PC-3 (cell line): ENCODE measurements around the gene GFER. TPM values are rescaled to one million over a fixed set of nuclear protein-coding genes. Genes with fewer than 3 reads are reported as not detected.

Source experiments
- ATAC-seq: fragments of 200-7000 bp; cut with Tn5 transposase; 2 replicates; pipeline ENCODE4 v1.9.1; 2020; ENCODE audit warnings: mild to moderate bottlenecking, moderate library complexity
- BruUV-seq: library from RNA; stranded (reverse); fragments of 400-500 nt; replicated peaks from 2 replicates; lab custom pipeline; 2021; lab: Mats Ljungman, UMichigan
- CTCF ChIA-PET: fragments of 300-600 bp; sonication (Branson Sonifier 250); formaldehyde crosslinking; loops from one replicate; lab custom pipeline; 2022; ENCODE audit warnings: antibody characterized with exemption; lab: Charles Lee
- POLR2A ChIA-PET: fragments of 300-600 bp; sonication (Branson Sonifier 250); formaldehyde crosslinking; loops from one replicate; lab custom pipeline; 2022; ENCODE audit warnings: antibody characterized with exemption; ENCODE audit not compliant: unreplicated experiment; lab: Charles Lee
- DNase-seq: peaks from one replicate; pipeline ENCODE4 v3.0.0-alpha.2; 2015
- H2AFZ ChIP-seq: fragments of 300-600 bp; sonication (generic); 2 replicates; pipeline ENCODE4 v1.6.0; 2016; ENCODE audit warnings: antibody characterized with exemption, low read length
- H3F3A ChIP-seq: fragments of 300-600 bp; sonication (generic); one replicate; pipeline ENCODE4 v1.6.0; 2017; ENCODE audit warnings: antibody characterized with exemption, low read length, control low read depth, mild to moderate bottlenecking; ENCODE audit not compliant: unreplicated experiment
- H3K27ac ChIP-seq: fragments of 300-600 bp; sonication (generic); 2 replicates; pipeline ENCODE4 v1.5.1; 2016; ENCODE audit warnings: mild to moderate bottlenecking, low read length
- H3K27me3 ChIP-seq: fragments of 300-600 bp; sonication (generic); 2 replicates; pipeline ENCODE4 v1.6.1; 2016; ENCODE audit warnings: low read length, mixed read lengths
- H3K36me3 ChIP-seq: fragments of 300-600 bp; sonication (generic); 2 replicates; pipeline ENCODE4 v1.6.1; 2016; ENCODE audit warnings: low read depth, mixed run types, low read length, mixed read lengths
- H3K4me1 ChIP-seq: fragments of 300-600 bp; sonication (generic); 2 replicates; pipeline ENCODE4 v1.5.1; 2016; ENCODE audit warnings: low read length; ENCODE audit not compliant: insufficient read depth
- H3K4me2 ChIP-seq: fragments of 300-600 bp; sonication (generic); 2 replicates; pipeline ENCODE4 v1.6.0; 2016; ENCODE audit warnings: low read length
- H3K4me3 ChIP-seq: fragments of 300-600 bp; sonication (generic); 2 replicates; pipeline ENCODE4 v1.5.1; 2016; ENCODE audit warnings: mild to moderate bottlenecking, low read length, mixed read lengths
- H3K79me2 ChIP-seq: fragments of 300-600 bp; sonication (generic); 2 replicates; pipeline ENCODE4 v1.6.1; 2017; ENCODE audit warnings: low read length, mixed read lengths
- H3K9ac ChIP-seq: fragments of 300-600 bp; sonication (generic); 2 replicates; pipeline ENCODE4 v1.6.0; 2016; ENCODE audit warnings: mild to moderate bottlenecking, low read length
- H3K9me2 ChIP-seq: fragments of 300-600 bp; sonication (generic); replicated peaks from 2 replicates; pipeline ENCODE4 v1.6.1; 2016; ENCODE audit warnings: mixed run types, low read length, mixed read lengths
- H3K9me3 ChIP-seq: fragments of 300-600 bp; sonication (generic); 2 replicates; pipeline ENCODE4 v1.6.1; 2016; ENCODE audit warnings: low read length, mixed read lengths
- H4K20me1 ChIP-seq: fragments of 300-600 bp; sonication (generic); 2 replicates; pipeline ENCODE4 v1.6.1; 2016; ENCODE audit warnings: low read length, mixed read lengths
- CTCF ChIP-seq: fragments of 300-600 bp; sonication (generic); conservative IDR thresholded peaks from 2 replicates; pipeline ENCODE4 v1.5.1; 2017; ENCODE audit warnings: antibody characterized with exemption, low read depth, mild to moderate bottlenecking, low read length
- EZH2 ChIP-seq: fragments of 300-600 bp; sonication (generic); IDR thresholded peaks from one replicate; pipeline ENCODE4 v1.6.1; 2017; ENCODE audit warnings: antibody characterized with exemption, mild to moderate bottlenecking, low read length; ENCODE audit not compliant: unreplicated experiment
- EZH2phosphoT487 ChIP-seq: fragments of 300-600 bp; sonication (generic); IDR thresholded peaks from 2 replicates; pipeline ENCODE4 v1.6.1; 2018; ENCODE audit warnings: mild to moderate bottlenecking, antibody characterized with exemption, low read length, borderline replicate concordance
- intact Hi-C: fragments of 100-400 bp; cut with micrococcal nuclease; formaldehyde crosslinking; loops from 2 replicates; pipeline ENCODE4 v1.9.0; 2023
- total RNA-seq: library from RNA; depleted of rRNA; stranded (reverse); fragments of >200 nt; gene quantifications from 2 replicates; pipeline ENCODE4 v1.2.3, GENCODE V29; 2014

The GFER gene
- total RNA-seq, 1 experiment from 2014 or later = 66.8 TPM

- Histone ChIP-seq H3K4me3 (no peak overlapping the region), H4K20me1 (no peaks in the 10 kb centered on the region), H2AFZ (no peak overlapping the region), H3K36me3 (no peaks in the 10 kb centered on the region), H3K4me2 (no peak overlapping the region), H3K27ac (no peak overlapping the region), H3K9me2 (no peaks in the 10 kb centered on the region), H3K9me3 (no peaks in the 10 kb centered on the region), H3K79me2 (peaks cover 26% of the 10 kb centered on the region), H3K27me3 (no peaks in the 10 kb centered on the region; the same call in 1 of the 2 replicates), H3K9ac (no peak overlapping the region), H3F3A (no peaks in the 10 kb centered on the region), H3K4me1 (peaks cover 21% of the 10 kb centered on the region)
- BruUV-seq = no TSS peak
- TF ChIP-seq CTCF (no peak), EZH2 (no peak), EZH2phosphoT487 (no peak)
- ChIA-PET POLR2A (interaction anchor here (0.5 kb wide), 1 partner anchor 60 kb away, joined by 3 read pairs; no protein-coding TSS in a partner anchor), CTCF (no interaction called here)
- ATAC-seq (no peak), DNase-seq (no peak)
- intact Hi-C loops = no loop called here
Measured at GRCh38 chr16:2025251-2025650, 41.3 kb downstream of the GFER start.

- DNase-seq = no peak
- BruUV-seq = TSS peak; percentile 42
- CTCF ChIA-PET = no interaction called here
- intact Hi-C loops = no loop called here
- Histone ChIP-seq H3K4me1 (peaks cover 21% of the 10 kb centered on the region), H3K9me3 (no peaks in the 10 kb centered on the region), H2AFZ (no peak overlapping the region), H3K27ac (no peak overlapping the region), H4K20me1 (no peaks in the 10 kb centered on the region), H3K9ac (0 out of 2 replicates have a peak overlapping the region, but pooled peaks have one; percentile 27), H3K4me3 (peak overlapping the region; percentile 59; the same call in 1 of the 2 replicates), H3K36me3 (no peaks in the 10 kb centered on the region), H3K27me3 (no peaks in the 10 kb centered on the region), H3K79me2 (peaks cover 29% of the 10 kb centered on the region), H3K4me2 (peak overlapping the region; percentile 71), H3K9me2 (no peaks in the 10 kb centered on the region), H3F3A (no peaks in the 10 kb centered on the region)
- TF ChIP-seq CTCF = no peak
- no peak for TF ChIP-seq EZH2phosphoT487
- no peak for TF ChIP-seq EZH2
- POLR2A ChIA-PET = interaction anchor here (0.5 kb wide), 1 partner anchor 60 kb away, joined by 3 read pairs; no protein-coding TSS in a partner anchor
- no peak for ATAC-seq
Measured at GRCh38 chr16:2025878-2026460, 42.0 kb downstream of the GFER start.

- peak; percentile 31 for ATAC-seq
- peak; percentile 37 for DNase-seq
- H3K4me3 ChIP-seq = peak within 1 kb of the TSS; percentile 87
- no peaks in the 10 kb centered on the region for H3K9me3 ChIP-seq
- POLR2A ChIA-PET = no interaction called here
- H2AFZ ChIP-seq = 0 out of 2 replicates have a peak within 1 kb of the TSS, but pooled peaks have one; percentile 48
- no peaks in the 10 kb centered on the region for H4K20me1 ChIP-seq
- H3K79me2 ChIP-seq = peaks cover 29% of the 10 kb centered on the region
- no peak for TF ChIP-seq CTCF
- no peak for TF ChIP-seq EZH2
- no peak for TF ChIP-seq EZH2phosphoT487
- H3K9ac ChIP-seq = peak within 1 kb of the TSS; percentile 77
- no TSS peak for BruUV-seq
- intact Hi-C loops = no loop called here
- peak within 1 kb of the TSS; percentile 56 for H3K27ac ChIP-seq
- no peaks in the 10 kb centered on the region for H3K36me3 ChIP-seq
- H3K9me2 ChIP-seq = no peaks in the 10 kb centered on the region
- H3K27me3 ChIP-seq = no peaks in the 10 kb centered on the region
- peaks cover 21% of the 10 kb centered on the region for H3K4me1 ChIP-seq
- no peaks in the 10 kb centered on the region for H3F3A ChIP-seq
- CTCF ChIA-PET = interaction anchor here (1.5 kb wide), 1 partner anchor 23 kb away, joined by 4 read pairs; no protein-coding TSS in a partner anchor
- peak within 1 kb of the TSS; percentile 99 for H3K4me2 ChIP-seq
Measured at GRCh38 chr16:2026461-2027023, 42.5 kb downstream of the GFER start, which contains the start of gene NHERF2. Gene NHERF2, plus strand, starts transcription at chr16:2026902. Its CDS starts 104 bp downstream, at chr16:2027006.
